ENCODE data around the gene CFL2.

The CFL2 gene

DNA sequence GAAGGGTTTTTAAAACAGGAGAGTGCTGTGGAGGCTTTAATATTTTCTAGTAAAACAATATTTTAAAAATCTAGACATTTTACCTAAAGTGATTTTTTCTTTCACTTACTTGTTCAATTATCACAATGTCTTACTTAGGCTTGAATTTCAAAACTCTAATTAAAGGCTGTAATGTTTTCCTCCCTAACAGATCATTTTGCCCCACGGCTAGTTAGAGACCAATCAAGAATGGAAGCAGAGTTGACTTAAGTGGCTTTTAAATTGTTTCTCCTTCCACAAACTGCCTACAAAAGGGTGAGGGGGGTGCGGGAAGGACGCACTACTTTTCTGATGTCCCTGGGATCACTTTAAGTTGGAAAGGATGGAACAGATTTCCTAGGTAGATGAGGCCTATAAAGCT lies 9.5 kb upstream of the CFL2 start:
- H3K27me3 ChIP-seq (ENCODE audit: control insufficient read depth, insufficient read depth, low read length) = no peaks in the 10 kb centered on the region
- no peak overlapping the region for H3K9ac ChIP-seq (ENCODE audit: low read depth, low read length)
- H3K4me1 ChIP-seq (ENCODE audit: control insufficient read depth, insufficient read depth, low read length) = no peaks in the 10 kb centered on the region
- H3K4me3 ChIP-seq (ENCODE audit: low read depth, low read length) = no peak overlapping the region
- no peaks in the 10 kb centered on the region for H3K36me3 ChIP-seq (ENCODE audit: control insufficient read depth, insufficient read depth, low read length)
- H3K9me3 ChIP-seq (ENCODE audit: control insufficient read depth, insufficient read depth, low read length) = no peaks in the 10 kb centered on the region

DNA sequence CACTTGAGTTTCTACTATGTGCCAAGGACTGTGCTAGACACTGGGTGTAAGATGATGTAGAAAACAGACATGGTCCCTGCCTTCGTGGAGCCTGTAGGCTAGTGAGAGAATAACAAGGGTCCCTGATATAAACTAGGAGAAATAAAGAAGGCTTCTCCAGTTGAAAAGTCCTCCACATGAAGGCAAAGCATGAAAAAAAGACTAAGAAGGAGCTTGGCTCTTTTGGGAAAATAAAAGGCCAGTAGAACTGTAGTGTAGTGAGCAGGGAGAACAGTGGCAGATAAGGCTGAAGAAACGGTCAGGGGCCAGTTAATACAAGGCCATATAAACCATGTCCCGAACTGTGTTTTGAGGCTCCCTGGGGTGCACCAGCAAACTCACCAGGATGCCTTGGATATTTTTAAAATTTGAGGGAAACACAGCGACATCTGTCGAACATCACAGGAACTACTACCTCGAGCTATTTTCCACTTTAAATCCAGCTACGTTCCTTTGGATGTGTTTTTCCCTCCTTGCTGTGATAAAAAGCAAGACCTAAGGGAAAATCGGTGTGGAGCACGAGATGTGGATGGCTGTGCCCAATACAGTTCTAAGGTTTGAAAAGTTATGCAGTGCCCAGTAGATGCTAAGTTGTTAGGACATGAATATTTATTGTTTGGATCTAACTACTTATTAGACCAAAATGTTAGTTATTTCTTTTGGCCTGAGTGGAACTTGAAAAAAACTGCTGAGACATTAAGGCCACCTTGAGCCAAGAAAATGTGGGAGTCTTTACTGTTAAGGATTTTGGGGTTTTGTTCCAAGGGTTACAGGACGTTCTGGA lies 8.5 kb upstream of the CFL2 start:
- Histone ChIP-seq H3K4me3 (ENCODE audit: low read depth, low read length) (no peak overlapping the region), H3K9ac (ENCODE audit: low read depth, low read length) (no peak overlapping the region), H3K4me1 (ENCODE audit: control insufficient read depth, insufficient read depth, low read length) (no peaks in the 10 kb centered on the region), H3K36me3 (ENCODE audit: control insufficient read depth, insufficient read depth, low read length) (no peaks in the 10 kb centered on the region), H3K27me3 (ENCODE audit: control insufficient read depth, insufficient read depth, low read length) (no peaks in the 10 kb centered on the region), H3K9me3 (ENCODE audit: control insufficient read depth, insufficient read depth, low read length) (no peaks in the 10 kb centered on the region)

DNA sequence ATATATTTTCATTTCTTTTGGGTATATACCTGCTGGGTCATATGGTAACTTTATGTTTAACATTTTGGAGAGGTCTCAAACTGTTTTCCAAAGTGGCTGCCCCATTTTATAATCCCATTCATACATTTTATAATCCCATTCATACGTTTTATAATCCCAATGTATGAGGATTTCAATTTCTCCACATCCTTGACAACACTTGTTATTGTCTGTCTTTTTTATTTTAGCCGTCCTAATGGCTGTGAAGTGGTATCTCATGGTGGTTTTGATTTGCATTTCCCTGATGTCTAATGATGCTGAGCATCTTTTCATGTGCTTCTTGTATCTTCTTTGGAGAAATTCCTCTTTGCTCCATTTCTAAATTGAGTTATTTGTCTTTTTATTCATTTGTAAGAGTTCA lies 6.7 kb upstream of the CFL2 start:
- H3K4me3 ChIP-seq (ENCODE audit: low read depth, low read length) = no peak overlapping the region
- no peaks in the 10 kb centered on the region for H3K27me3 ChIP-seq (ENCODE audit: control insufficient read depth, insufficient read depth, low read length)
- H3K4me1 ChIP-seq (ENCODE audit: control insufficient read depth, insufficient read depth, low read length) = no peaks in the 10 kb centered on the region
- H3K36me3 ChIP-seq (ENCODE audit: control insufficient read depth, insufficient read depth, low read length) = no peaks in the 10 kb centered on the region
- no peak overlapping the region for H3K9ac ChIP-seq (ENCODE audit: low read depth, low read length)
- H3K9me3 ChIP-seq (ENCODE audit: control insufficient read depth, insufficient read depth, low read length) = no peaks in the 10 kb centered on the region

DNA sequence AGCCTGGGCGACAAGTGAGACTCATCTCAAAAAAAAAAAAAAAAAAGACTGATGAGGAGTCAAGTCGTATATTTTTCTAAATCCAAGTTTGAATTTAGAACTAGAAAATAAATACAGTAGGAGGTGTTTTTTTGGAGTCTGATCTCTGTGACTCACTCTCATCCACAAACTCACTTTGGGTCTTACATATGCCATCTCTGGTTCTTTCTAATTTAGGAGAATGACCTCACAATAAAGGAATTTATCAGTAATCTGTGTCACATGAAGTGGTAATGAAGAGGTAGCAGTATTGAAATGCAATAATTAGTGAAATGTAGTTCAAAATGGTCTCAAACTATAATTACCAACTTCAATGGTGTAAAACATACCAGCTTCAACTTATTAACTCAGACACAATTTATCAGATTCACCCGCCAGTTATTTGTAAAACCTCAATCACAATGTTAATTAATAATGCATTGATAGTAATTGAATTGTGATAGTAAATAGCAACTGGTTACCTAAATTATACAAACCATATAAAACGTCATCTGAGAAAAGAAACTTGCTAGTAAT lies 4.4 kb upstream of the CFL2 start:
- Histone ChIP-seq H3K9ac (ENCODE audit: low read depth, low read length) (no peak overlapping the region), H3K36me3 (ENCODE audit: control insufficient read depth, insufficient read depth, low read length) (no peaks in the 10 kb centered on the region), H3K27me3 (ENCODE audit: control insufficient read depth, insufficient read depth, low read length) (peaks cover 10% of the 10 kb centered on the region), H3K4me3 (ENCODE audit: low read depth, low read length) (no peak overlapping the region), H3K4me1 (ENCODE audit: control insufficient read depth, insufficient read depth, low read length) (no peaks in the 10 kb centered on the region), H3K9me3 (ENCODE audit: control insufficient read depth, insufficient read depth, low read length) (no peaks in the 10 kb centered on the region)

DNA sequence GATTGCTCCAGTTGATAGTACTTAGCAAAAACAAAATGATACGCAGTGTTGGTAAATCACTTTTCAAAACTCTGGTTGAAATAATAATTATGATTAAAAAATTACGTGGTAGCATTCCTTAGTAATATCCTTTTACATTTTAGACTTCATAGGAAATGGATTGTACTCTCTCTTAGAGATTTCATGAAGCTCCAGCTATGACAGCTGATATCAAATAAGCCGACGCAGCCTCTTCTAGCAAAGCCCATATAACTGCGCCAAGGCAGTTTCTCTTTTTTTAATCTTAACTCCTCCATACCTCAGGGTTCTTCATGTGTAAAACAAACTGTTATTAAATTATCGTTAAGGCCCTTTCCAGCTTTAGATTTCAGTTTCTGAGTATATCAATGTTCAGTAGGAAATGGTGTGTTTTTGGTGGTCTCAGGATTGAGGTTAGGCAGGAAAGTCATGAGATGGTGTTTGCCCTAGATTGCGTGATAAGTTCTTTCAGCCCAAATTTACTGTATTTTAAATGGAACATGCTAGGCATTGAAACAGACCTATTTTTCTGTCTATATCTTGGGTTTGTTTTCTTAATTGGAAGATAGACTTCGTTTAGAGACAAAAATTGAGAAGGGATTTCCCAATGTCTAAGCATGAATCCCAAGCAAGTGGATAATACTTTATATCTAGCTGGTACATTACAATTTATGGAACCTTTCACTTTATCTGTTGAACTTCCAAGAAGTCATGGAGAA lies 902 bp upstream of the CFL2 start:
- peak overlapping the region; percentile 85 for H3K4me3 ChIP-seq (ENCODE audit: low read depth, low read length)
- H3K9ac ChIP-seq (ENCODE audit: low read depth, low read length) = no peak overlapping the region
- no peaks in the 10 kb centered on the region for H3K9me3 ChIP-seq (ENCODE audit: control insufficient read depth, insufficient read depth, low read length)
- no peaks in the 10 kb centered on the region for H3K4me1 ChIP-seq (ENCODE audit: control insufficient read depth, insufficient read depth, low read length)
- H3K27me3 ChIP-seq (ENCODE audit: control insufficient read depth, insufficient read depth, low read length) = peaks cover 10% of the 10 kb centered on the region
- no peaks in the 10 kb centered on the region for H3K36me3 ChIP-seq (ENCODE audit: control insufficient read depth, insufficient read depth, low read length)

DNA sequence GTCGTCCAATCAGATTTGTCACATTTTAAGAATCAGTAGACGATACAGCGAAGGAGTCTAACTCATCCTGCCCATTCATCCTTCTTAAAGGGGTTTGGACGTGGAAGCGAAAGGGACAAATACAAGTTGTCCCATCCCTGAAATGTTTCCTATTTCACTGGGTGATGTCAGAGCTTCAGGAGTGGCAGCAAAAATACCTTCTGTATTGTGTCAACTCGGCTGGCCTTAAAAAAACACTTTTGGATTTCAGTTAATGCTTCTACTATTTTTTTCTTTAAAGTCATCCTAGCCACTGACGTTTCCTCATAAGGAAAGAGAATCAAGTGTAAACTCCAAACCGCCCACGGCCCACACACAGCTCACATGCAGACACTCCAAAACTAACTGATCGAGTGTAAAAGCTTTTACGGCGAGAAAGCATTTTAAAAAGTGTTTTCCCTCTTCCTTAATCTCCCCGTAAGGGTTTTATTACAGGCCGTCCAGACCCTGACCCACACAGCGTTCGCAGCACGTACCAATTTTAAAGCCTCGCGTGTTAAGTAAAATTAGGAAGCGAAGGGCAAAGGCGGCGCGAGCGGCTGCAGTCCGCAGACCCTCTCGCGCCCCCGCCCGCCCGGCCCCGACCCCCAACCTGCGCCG lies 593 bp downstream of the CFL2 start:
- H3K9me3 ChIP-seq (ENCODE audit: control insufficient read depth, insufficient read depth, low read length) = no peaks in the 10 kb centered on the region
- no peaks in the 10 kb centered on the region for H3K4me1 ChIP-seq (ENCODE audit: control insufficient read depth, insufficient read depth, low read length)
- H3K4me3 ChIP-seq (ENCODE audit: low read depth, low read length) = peak overlapping the region; percentile 85

DNA sequence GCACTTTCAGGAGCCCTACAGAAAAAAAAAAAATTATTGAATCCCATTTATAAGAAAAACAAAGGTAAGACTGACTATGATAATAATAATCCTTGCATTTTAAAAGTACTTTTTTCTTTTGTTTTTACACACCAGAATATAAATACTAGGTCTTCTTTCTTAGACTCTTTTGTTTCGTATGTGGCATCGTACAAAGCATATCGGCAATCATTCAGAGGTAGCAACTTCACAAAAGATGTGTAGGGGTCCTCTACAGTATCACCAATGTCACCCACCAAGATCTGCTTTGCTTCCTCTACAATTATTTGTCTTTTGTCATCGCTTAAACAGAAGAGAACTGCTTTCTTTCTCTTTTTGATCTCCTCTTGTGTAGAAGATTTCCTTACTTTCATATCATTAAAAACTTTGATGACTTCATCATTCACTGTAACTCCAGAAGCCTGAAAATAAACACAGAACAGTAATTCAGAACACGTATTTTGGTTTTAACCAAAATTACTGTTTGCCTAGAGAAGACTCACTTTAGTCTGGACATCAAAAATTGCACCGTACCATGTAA lies 1.2 kb downstream of the CFL2 start:
- Histone ChIP-seq H3K4me1 (ENCODE audit: control insufficient read depth, insufficient read depth, low read length) (no peaks in the 10 kb centered on the region), H3K27me3 (ENCODE audit: control insufficient read depth, insufficient read depth, low read length) (peaks cover 10% of the 10 kb centered on the region), H3K9ac (ENCODE audit: low read depth, low read length) (no peak overlapping the region), H3K9me3 (ENCODE audit: control insufficient read depth, insufficient read depth, low read length) (no peaks in the 10 kb centered on the region), H3K36me3 (ENCODE audit: control insufficient read depth, insufficient read depth, low read length) (no peaks in the 10 kb centered on the region), H3K4me3 (ENCODE audit: low read depth, low read length) (peak overlapping the region; percentile 85)

More for the DNA sequence above, 593 bp downstream of the CFL2 start:
- Histone ChIP-seq H3K9ac (ENCODE audit: low read depth, low read length) (peak overlapping the region; percentile 80), H3K27me3 (ENCODE audit: control insufficient read depth, insufficient read depth, low read length) (peaks cover 10% of the 10 kb centered on the region), H3K36me3 (ENCODE audit: control insufficient read depth, insufficient read depth, low read length) (no peaks in the 10 kb centered on the region)

DNA sequence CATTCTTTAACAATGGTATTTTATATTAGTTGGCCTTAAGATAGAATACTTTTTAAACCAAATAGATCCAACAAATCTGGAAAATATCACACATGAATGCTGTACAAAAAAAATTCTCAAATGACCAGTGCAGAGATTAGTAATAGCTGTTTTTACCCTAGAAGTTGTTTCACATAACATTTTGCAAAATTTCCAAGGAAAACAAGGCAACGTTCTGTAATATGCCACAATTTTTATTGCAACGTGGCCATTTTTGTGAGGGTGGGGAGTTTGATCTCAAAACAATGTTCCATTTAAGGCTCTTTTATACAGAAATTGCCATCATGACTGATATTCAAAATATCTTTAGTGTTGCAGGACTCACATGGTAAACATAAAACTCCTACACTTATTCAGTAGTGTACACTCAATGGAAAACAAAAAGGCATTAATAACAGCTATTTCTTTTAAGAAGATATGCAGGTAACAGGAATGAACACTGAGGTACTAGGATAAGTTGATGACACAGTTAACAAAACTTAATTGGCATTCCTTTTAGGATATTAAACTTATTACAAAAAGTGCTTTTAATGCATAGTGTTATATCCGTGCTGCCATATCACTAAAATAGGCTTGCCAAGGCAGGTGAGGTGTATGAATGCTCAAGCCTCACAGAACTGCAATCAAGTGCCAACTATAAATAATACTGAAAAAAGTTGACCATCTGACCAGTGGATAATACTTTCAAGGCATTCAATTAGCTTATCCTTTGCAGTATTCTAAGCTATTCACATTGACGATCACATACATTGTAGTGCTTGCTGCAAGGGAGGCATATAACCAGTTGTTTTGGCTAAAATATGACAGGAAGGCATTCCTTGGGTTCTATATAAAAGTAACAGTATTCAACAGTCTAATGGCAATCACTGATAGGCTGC lies 2.3 kb downstream of the CFL2 start:
- Histone ChIP-seq H3K4me1 (ENCODE audit: control insufficient read depth, insufficient read depth, low read length) (no peaks in the 10 kb centered on the region), H3K4me3 (ENCODE audit: low read depth, low read length) (no peak overlapping the region), H3K27me3 (ENCODE audit: control insufficient read depth, insufficient read depth, low read length) (peaks cover 10% of the 10 kb centered on the region), H3K36me3 (ENCODE audit: control insufficient read depth, insufficient read depth, low read length) (no peaks in the 10 kb centered on the region), H3K9ac (ENCODE audit: low read depth, low read length) (no peak overlapping the region), H3K9me3 (ENCODE audit: control insufficient read depth, insufficient read depth, low read length) (no peaks in the 10 kb centered on the region)

DNA sequence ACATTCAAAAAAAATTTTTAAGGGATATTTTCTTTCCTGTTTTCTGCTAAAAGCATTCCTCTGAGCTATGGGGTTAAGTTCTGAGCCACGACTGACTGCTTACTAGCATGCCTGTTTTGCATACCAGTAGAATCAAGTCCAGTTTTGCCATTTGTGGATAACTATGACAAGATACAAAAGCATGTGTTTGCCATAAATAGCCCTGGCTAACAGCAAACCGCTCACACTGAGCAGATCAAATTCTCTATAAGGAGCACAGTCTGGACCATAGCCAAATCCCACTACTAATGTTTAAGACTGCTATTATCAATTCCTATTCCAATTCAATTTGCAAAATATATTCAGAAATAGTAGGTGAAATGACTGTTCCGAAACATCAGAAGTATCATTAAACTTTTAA lies 3.2 kb downstream of the CFL2 start:
- H3K4me3 ChIP-seq (ENCODE audit: low read depth, low read length) = no peak overlapping the region
- H3K27me3 ChIP-seq (ENCODE audit: control insufficient read depth, insufficient read depth, low read length) = peaks cover 10% of the 10 kb centered on the region
- H3K9ac ChIP-seq (ENCODE audit: low read depth, low read length) = no peak overlapping the region
- H3K9me3 ChIP-seq (ENCODE audit: control insufficient read depth, insufficient read depth, low read length) = no peaks in the 10 kb centered on the region
- H3K4me1 ChIP-seq (ENCODE audit: control insufficient read depth, insufficient read depth, low read length) = no peaks in the 10 kb centered on the region
- H3K36me3 ChIP-seq (ENCODE audit: control insufficient read depth, insufficient read depth, low read length) = no peaks in the 10 kb centered on the region

DNA sequence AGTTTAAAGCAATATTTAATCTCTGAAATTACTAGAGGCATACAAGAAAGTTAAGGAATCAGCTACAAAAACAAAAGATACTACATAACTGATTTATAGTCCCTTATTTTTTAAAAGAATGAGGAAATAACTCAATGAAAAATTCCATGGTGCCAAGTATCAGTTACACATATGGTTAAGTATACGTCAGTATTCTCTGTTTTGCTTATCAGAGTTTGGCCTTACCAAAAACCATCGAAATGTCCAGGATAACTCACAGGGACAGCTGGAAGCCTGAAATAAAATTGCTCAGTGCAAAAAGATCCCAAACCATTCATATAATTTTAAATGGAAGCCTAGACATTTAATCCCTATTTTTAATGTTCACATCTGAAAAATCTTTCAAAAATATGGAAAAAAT lies 3.6 kb downstream of the CFL2 start:
- peaks cover 8% of the 10 kb centered on the region for H3K27me3 ChIP-seq (ENCODE audit: control insufficient read depth, insufficient read depth, low read length)
- H3K4me3 ChIP-seq (ENCODE audit: low read depth, low read length) = no peak overlapping the region
- H3K9me3 ChIP-seq (ENCODE audit: control insufficient read depth, insufficient read depth, low read length) = no peaks in the 10 kb centered on the region
- no peak overlapping the region for H3K9ac ChIP-seq (ENCODE audit: low read depth, low read length)
- H3K4me1 ChIP-seq (ENCODE audit: control insufficient read depth, insufficient read depth, low read length) = no peaks in the 10 kb centered on the region
- H3K36me3 ChIP-seq (ENCODE audit: control insufficient read depth, insufficient read depth, low read length) = no peaks in the 10 kb centered on the region

DNA sequence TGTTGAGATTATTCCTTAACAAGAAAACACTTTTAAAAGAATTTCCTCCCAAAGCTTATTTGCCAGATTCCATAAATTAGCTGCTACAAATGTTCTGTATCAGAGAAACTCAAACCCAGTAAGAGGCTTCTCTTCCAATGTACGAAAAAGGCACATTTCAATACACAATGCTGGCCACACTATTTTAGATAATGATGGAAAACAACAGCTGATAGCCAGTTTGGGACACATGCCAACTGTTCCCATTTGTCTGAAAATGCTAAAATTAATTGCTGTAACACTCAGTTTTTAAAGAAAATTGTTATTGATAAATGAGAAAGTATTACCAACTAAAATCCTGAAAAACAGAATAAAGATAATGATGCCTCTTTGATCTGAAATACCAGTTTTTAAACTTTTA lies 4.4 kb downstream of the CFL2 start:
- Histone ChIP-seq H3K4me3 (ENCODE audit: low read depth, low read length) (no peak overlapping the region), H3K27me3 (ENCODE audit: control insufficient read depth, insufficient read depth, low read length) (peaks cover under 1% of the 10 kb centered on the region), H3K9me3 (ENCODE audit: control insufficient read depth, insufficient read depth, low read length) (no peaks in the 10 kb centered on the region), H3K9ac (ENCODE audit: low read depth, low read length) (no peak overlapping the region), H3K36me3 (ENCODE audit: control insufficient read depth, insufficient read depth, low read length) (no peaks in the 10 kb centered on the region), H3K4me1 (ENCODE audit: control insufficient read depth, insufficient read depth, low read length) (no peaks in the 10 kb centered on the region)

All from iPS-15b (cell line).